Naive thymus-derived CD8-positive, alpha-beta T cell (primary cell): ENCODE data around the gene S100PBP. TPM values are rescaled to one million over a fixed set of nuclear protein-coding genes. Genes with fewer than 3 reads are reported as not detected.
A peak's percentile ranks its signal among the peaks of the same experiment; 100 is the strongest.

Experiments used
- ATAC-seq, 2 donors: fragments of 150-1000 bp; cut with Tn5 transposase in 1 of 2; sonication (Bioruptor Pico), chemical (Tn5 transposase) in 1 of 2; 1 replicate in 1 of 2; 2 replicates in 1 of 2; pipeline ENCODE4 v1.10.0; 2021; ENCODE audit warnings: mild to moderate bottlenecking in 2 of 2, moderate library complexity in 2 of 2
- POLR2A ChIA-PET: fragments of 350-600 bp; sonication (Branson Sonifier 250); formaldehyde crosslinking; loops from one replicate; lab custom pipeline; 2021; ENCODE audit warnings: antibody characterized with exemption; lab: Charles Lee
- DNase-seq, 10 donors: peaks; one replicate each; pipeline versions ENCODE4 v3.0.0 to v3.0.0-alpha.2; 2020 to 2022
- H3K27ac Mint-ChIP-seq, 10 donors: one replicate each; pipeline ENCODE4 v1.8.0; 2020 to 2022; ENCODE audit warnings: mild to moderate bottlenecking in 10 of 10, mixed read lengths in 10 of 10, moderate library complexity in 4 of 10, inconsistent platforms in 1 of 10
- H3K27me3 Mint-ChIP-seq, 5 donors: one replicate each; pipeline ENCODE4 v1.8.0; 2021 to 2022; ENCODE audit warnings: mixed read lengths in 5 of 5
- H3K36me3 Mint-ChIP-seq, 3 donors: one replicate each; pipeline ENCODE4 v1.8.0; 2020 to 2022; ENCODE audit warnings: mixed read lengths in 3 of 3, mild to moderate bottlenecking in 2 of 3, inconsistent platforms in 1 of 3
- H3K4me1 Mint-ChIP-seq, 4 donors: one replicate each; pipeline ENCODE4 v1.8.0; 2021 to 2022; ENCODE audit warnings: mixed read lengths in 4 of 4
- H3K4me3 Mint-ChIP-seq, 10 donors: one replicate each; pipeline ENCODE4 v1.8.0; 2020 to 2022; ENCODE audit warnings: mild to moderate bottlenecking in 10 of 10, mixed read lengths in 10 of 10, moderate library complexity in 6 of 10, inconsistent platforms in 1 of 10
- H3K9me3 Mint-ChIP-seq, 9 donors: one replicate each; pipeline ENCODE4 v1.8.0; 2020 to 2022; ENCODE audit warnings: mixed read lengths in 9 of 9, mild to moderate bottlenecking in 3 of 9, inconsistent platforms in 1 of 9, moderate library complexity in 1 of 9
- polyA plus RNA-seq, 3 donors: library from polyadenylated mRNA; unstranded; fragments of 300-500 nt; fragmentation: Illumina TruSeq; gene quantifications; one replicate each; pipeline ENCODE4 v1.2.3, GENCODE V29; 2021
- total RNA-seq, 8 experiments: library from RNA in 2 of 8; stranded (reverse) in 2 of 8; gene quantifications; one replicate each; pipeline ENCODE4 v1.2.3 and lab custom pipeline; 2021 to 2026

The S100PBP gene
- total and polyA plus RNA-seq, 5 experiments from 2014 or later = 5.0 to 50.5 (median 9.6) TPM

GRCh38 chr1:32858136-32858535 is 40.7 kb downstream of the S100PBP start:
- H3K36me3 Mint-ChIP-seq = peaks cover 10 to 72% (median 28%) of the 10 kb centered on the region in 3 donors
- POLR2A ChIA-PET = no interaction called here
- H3K4me1 Mint-ChIP-seq = no peaks in the 10 kb centered on the region
- H3K9me3 Mint-ChIP-seq = no peaks in the 10 kb centered on the region
- DNase-seq (no peak), ATAC-seq (no peak)
- no peaks in the 10 kb centered on the region for H3K27me3 Mint-ChIP-seq
- H3K4me3 Mint-ChIP-seq = no peak overlapping the region
- no peak overlapping the region for H3K27ac Mint-ChIP-seq

GRCh38 chr1:32858791-32859190 is 41.3 kb downstream of the S100PBP start:
- H3K27ac Mint-ChIP-seq = no peak overlapping the region

GRCh38 chr1:32859915-32860314 is 42.5 kb downstream of the S100PBP start:
- Mint-ChIP-seq H3K27me3 (no peaks in the 10 kb centered on the region), H3K9me3 (no peaks in the 10 kb centered on the region), H3K36me3 (peaks cover under 1 to 70% (median 22%) of the 10 kb centered on the region in 3 donors), H3K4me1 (peaks cover 0 to 3% (median 0%) of the 10 kb centered on the region in 4 donors), H3K4me3 (no peak overlapping the region), H3K27ac (no peak overlapping the region)
- no peak for ATAC-seq
- POLR2A ChIA-PET = no interaction called here
- no peak for DNase-seq

More at GRCh38 chr1:32858791-32859190, 41.3 kb downstream of the S100PBP start:
- Mint-ChIP-seq H3K36me3 (peaks cover 10 to 70% (median 24%) of the 10 kb centered on the region in 3 donors), H3K9me3 (no peaks in the 10 kb centered on the region), H3K27me3 (no peaks in the 10 kb centered on the region), H3K4me1 (no peaks in the 10 kb centered on the region), H3K4me3 (no peak overlapping the region)
- POLR2A ChIA-PET = no interaction called here
- ATAC-seq = no peak
- DNase-seq = no peak

- H3K4me3 Mint-ChIP-seq = no peak overlapping the region
- H3K36me3 Mint-ChIP-seq = peaks cover 0 to 64% (median 22%) of the 10 kb centered on the region in 3 donors
- DNase-seq (no peak), ATAC-seq (no peak)
- peak overlapping the region in 2 of 10 donors; percentile 68 to 69 for H3K27ac Mint-ChIP-seq
- no peaks in the 10 kb centered on the region for H3K27me3 Mint-ChIP-seq
- H3K4me1 Mint-ChIP-seq = peaks cover 0 to 3% (median 0%) of the 10 kb centered on the region in 4 donors
- H3K9me3 Mint-ChIP-seq = no peaks in the 10 kb centered on the region
- POLR2A ChIA-PET = no interaction called here
Measured at GRCh38 chr1:32860566-32860965, 43.1 kb downstream of the S100PBP start.

GRCh38 chr1:32861904-32862695 is 44.6 kb downstream of the S100PBP start:
- H3K36me3 Mint-ChIP-seq = peaks cover 0 to 57% (median 15%) of the 10 kb centered on the region in 3 donors
- DNase-seq = no peak
- peaks cover 0 to 3% (median 0%) of the 10 kb centered on the region in 4 donors for H3K4me1 Mint-ChIP-seq
- no peaks in the 10 kb centered on the region for H3K9me3 Mint-ChIP-seq
- no peak for ATAC-seq
- H3K27me3 Mint-ChIP-seq = peaks cover 0 to 3% (median 0%) of the 10 kb centered on the region in 5 donors
- POLR2A ChIA-PET = interaction anchor here (0.6 kb wide), 1 partner anchor 101 kb away, joined by 4 read pairs; no protein-coding TSS in a partner anchor
- H3K4me3 Mint-ChIP-seq = no peak overlapping the region
- H3K27ac Mint-ChIP-seq = peak overlapping the region in 1 of 10 donors; percentile 24

- DNase-seq = no peak
- H3K27me3 Mint-ChIP-seq = peaks cover 0 to 4% (median 2%) of the 10 kb centered on the region in 5 donors
- no peak overlapping the region for H3K4me3 Mint-ChIP-seq
- ATAC-seq = no peak
- peaks cover 0 to 3% (median 0%) of the 10 kb centered on the region in 4 donors for H3K4me1 Mint-ChIP-seq
- peaks cover 0 to 54% (median 12%) of the 10 kb centered on the region in 3 donors for H3K36me3 Mint-ChIP-seq
- no peak overlapping the region for H3K27ac Mint-ChIP-seq
- no peaks in the 10 kb centered on the region for H3K9me3 Mint-ChIP-seq
- POLR2A ChIA-PET = no interaction called here
Measured at GRCh38 chr1:32863218-32863880, 45.9 kb downstream of the S100PBP start.

GRCh38 chr1:32863881-32864245 is 46.4 kb downstream of the S100PBP start:
- POLR2A ChIA-PET = no interaction called here
- H3K9me3 Mint-ChIP-seq = no peaks in the 10 kb centered on the region

GRCh38 chr1:32864375-32865019 is 47.0 kb downstream of the S100PBP start:
- POLR2A ChIA-PET = no interaction called here
- no peak overlapping the region for H3K4me3 Mint-ChIP-seq
- no peaks in the 10 kb centered on the region for H3K9me3 Mint-ChIP-seq
- DNase-seq (no peak), ATAC-seq (no peak)
- peaks cover 0 to 56% (median 12%) of the 10 kb centered on the region in 3 donors for H3K36me3 Mint-ChIP-seq
- H3K27ac Mint-ChIP-seq = no peak overlapping the region
- peaks cover 2 to 7% (median 3%) of the 10 kb centered on the region in 4 donors for H3K4me1 Mint-ChIP-seq
- H3K27me3 Mint-ChIP-seq = peaks cover 5 to 14% (median 13%) of the 10 kb centered on the region in 5 donors

More at GRCh38 chr1:32863881-32864245, 46.4 kb downstream of the S100PBP start:
- H3K36me3 Mint-ChIP-seq = peaks cover 0 to 54% (median 12%) of the 10 kb centered on the region in 3 donors
- H3K27me3 Mint-ChIP-seq = peaks cover 0 to 8% (median 7%) of the 10 kb centered on the region in 5 donors
- peaks cover 0 to 3% (median 0%) of the 10 kb centered on the region in 4 donors for H3K4me1 Mint-ChIP-seq
- no peak for ATAC-seq
- no peak for DNase-seq
- no peak overlapping the region for H3K4me3 Mint-ChIP-seq
- H3K27ac Mint-ChIP-seq = no peak overlapping the region

GRCh38 chr1:32865639-32866405 is 48.4 kb downstream of the S100PBP start:
- H3K9me3 Mint-ChIP-seq = no peaks in the 10 kb centered on the region
- POLR2A ChIA-PET = no interaction called here

GRCh38 chr1:32867151-32867550 is 49.7 kb downstream of the S100PBP start:
- H3K4me1 Mint-ChIP-seq = peaks cover 17 to 21% (median 18%) of the 10 kb centered on the region in 4 donors
- H3K27me3 Mint-ChIP-seq = peaks cover 19 to 35% (median 33%) of the 10 kb centered on the region in 5 donors
- H3K4me3 Mint-ChIP-seq = no peak overlapping the region
- DNase-seq (no peak), ATAC-seq (no peak)
- H3K27ac Mint-ChIP-seq = peak overlapping the region in 1 of 10 donors; percentile 52
- peaks cover 0 to 54% (median 8%) of the 10 kb centered on the region in 3 donors for H3K36me3 Mint-ChIP-seq
- H3K9me3 Mint-ChIP-seq = no peaks in the 10 kb centered on the region
- POLR2A ChIA-PET = no interaction called here

More at GRCh38 chr1:32865639-32866405, 48.4 kb downstream of the S100PBP start:
- H3K27me3 Mint-ChIP-seq = peaks cover 9 to 24% (median 21%) of the 10 kb centered on the region in 5 donors
- no peak overlapping the region for H3K27ac Mint-ChIP-seq
- H3K36me3 Mint-ChIP-seq = peaks cover 0 to 54% (median 12%) of the 10 kb centered on the region in 3 donors
- H3K4me3 Mint-ChIP-seq = no peak overlapping the region
- H3K4me1 Mint-ChIP-seq = peaks cover 8 to 14% (median 11%) of the 10 kb centered on the region in 4 donors
- no peak for DNase-seq
- ATAC-seq = no peak

- no peak for DNase-seq
- H3K36me3 Mint-ChIP-seq = peaks cover 0 to 49% (median 5%) of the 10 kb centered on the region in 3 donors
- H3K27me3 Mint-ChIP-seq = peaks cover 20 to 41% (median 36%) of the 10 kb centered on the region in 5 donors
- peak overlapping the region in 1 of 10 donors; percentile 46 for H3K27ac Mint-ChIP-seq
- H3K9me3 Mint-ChIP-seq = no peaks in the 10 kb centered on the region
- H3K4me3 Mint-ChIP-seq = no peak overlapping the region
- peaks cover 17 to 25% (median 20%) of the 10 kb centered on the region in 4 donors for H3K4me1 Mint-ChIP-seq
- no peak for ATAC-seq
- POLR2A ChIA-PET = no interaction called here
Measured at GRCh38 chr1:32867671-32868070, 50.2 kb downstream of the S100PBP start.

GRCh38 chr1:32868085-32868484 is 50.6 kb downstream of the S100PBP start:
- Mint-ChIP-seq H3K4me1 (peaks cover 17 to 28% (median 22%) of the 10 kb centered on the region in 4 donors), H3K4me3 (no peak overlapping the region), H3K27me3 (peaks cover 23 to 45% (median 38%) of the 10 kb centered on the region in 5 donors), H3K27ac (no peak overlapping the region), H3K36me3 (peaks cover 0 to 45% (median under 1%) of the 10 kb centered on the region in 3 donors), H3K9me3 (no peaks in the 10 kb centered on the region)
- DNase-seq (no peak), ATAC-seq (no peak)
- POLR2A ChIA-PET = no interaction called here
